Neuronal stem cell (in vitro differentiated cells): Measurements from ENCODE around the gene MECR. TPM values are rescaled to one million over a fixed set of nuclear protein-coding genes. Genes with fewer than 3 reads are reported as not detected.

ENCODE experiments used
- DNase-seq: peaks from one replicate; pipeline ENCODE4 v3.0.0-alpha.2; 2013; ENCODE audit warnings: low spot score
- H2AFZ ChIP-seq: one replicate; pipeline ENCODE4 v1.6.1; 2013; ENCODE audit warnings: mild to moderate bottlenecking, low read length, inconsistent platforms
- H2AK5ac ChIP-seq: 2 replicates; pipeline ENCODE4 v1.6.1; 2013; ENCODE audit warnings: low read depth, mild to moderate bottlenecking, inconsistent platforms, low read length, moderate library complexity, mixed read lengths
- H2BK120ac ChIP-seq: 2 replicates; pipeline ENCODE4 v1.6.1; 2013; ENCODE audit warnings: low read depth, mild to moderate bottlenecking, inconsistent platforms, low read length, moderate library complexity, mixed read lengths
- H2BK12ac ChIP-seq: one replicate; pipeline ENCODE4 v1.6.1; 2013; ENCODE audit warnings: low read length, inconsistent platforms
- H2BK15ac ChIP-seq: 2 replicates; pipeline ENCODE4 v1.6.1; 2013; ENCODE audit warnings: mild to moderate bottlenecking, low read length, inconsistent platforms, mixed read lengths
- H2BK5ac ChIP-seq: one replicate; pipeline ENCODE4 v1.6.1; 2013; ENCODE audit warnings: inconsistent platforms, mild to moderate bottlenecking, low read length, moderate library complexity
- H3K14ac ChIP-seq: one replicate; pipeline ENCODE4 v1.6.1; 2013; ENCODE audit warnings: low read length, inconsistent platforms
- H3K18ac ChIP-seq: 2 replicates; pipeline ENCODE4 v1.6.1; 2013; ENCODE audit warnings: low read length, inconsistent platforms
- H3K23ac ChIP-seq: 2 replicates; pipeline ENCODE4 v1.6.1; 2013; ENCODE audit warnings: low read depth, mild to moderate bottlenecking, mixed read lengths, low read length, inconsistent platforms; ENCODE audit not compliant: poor library complexity
- H3K27ac ChIP-seq: replicated peaks from 3 replicates; pipeline ENCODE4 v1.5.1; 2013; ENCODE audit warnings: low read length, inconsistent platforms
- H3K27me3 ChIP-seq, 3 experiments: 2 replicates each; pipeline ENCODE4 v1.6.1; 2013; ENCODE audit warnings: low read length in 3 of 3, mild to moderate bottlenecking in 2 of 3, inconsistent platforms in 1 of 3, low read depth in 1 of 3, mixed read lengths in 1 of 3, moderate library complexity in 1 of 3; ENCODE audit not compliant: control insufficient read depth in 3 of 3, insufficient read depth in 3 of 3
- H3K36me3 ChIP-seq, 2 donors: replicated peaks in 1 of 2; 2 replicates each; pipeline ENCODE4 v1.6.1; 2013; ENCODE audit warnings: low read length in 2 of 2; ENCODE audit not compliant: control insufficient read depth in 2 of 2, insufficient read depth in 2 of 2
- H3K4ac ChIP-seq: 2 replicates; pipeline ENCODE4 v1.6.1; 2013; ENCODE audit warnings: inconsistent platforms, mild to moderate bottlenecking, low read length, moderate library complexity
- H3K4me1 ChIP-seq, 2 donors: 1 replicate in 1 of 2; 2 replicates in 1 of 2; pipeline ENCODE4 v1.6.1; 2013; ENCODE audit warnings: low read length in 2 of 2, low read depth in 1 of 2; ENCODE audit not compliant: control insufficient read depth in 2 of 2, insufficient read depth in 1 of 2
- H3K4me2 ChIP-seq: one replicate; pipeline ENCODE4 v1.6.1; 2013; ENCODE audit warnings: mild to moderate bottlenecking, low read length, inconsistent platforms; ENCODE audit not compliant: insufficient read depth, poor library complexity, severe bottlenecking
- H3K4me3 ChIP-seq, 2 donors: 2 replicates each; pipeline ENCODE4 v1.5.1; 2013; ENCODE audit warnings: low read length in 2 of 2, mild to moderate bottlenecking in 2 of 2, inconsistent platforms in 1 of 2, moderate library complexity in 1 of 2
- H3K79me1 ChIP-seq: one replicate; pipeline ENCODE4 v1.6.1; 2013; ENCODE audit warnings: low read depth, mild to moderate bottlenecking, inconsistent platforms, low read length, moderate library complexity
- H3K9ac ChIP-seq: one replicate; pipeline ENCODE4 v1.6.1; 2013; ENCODE audit warnings: mild to moderate bottlenecking, low read depth, low read length, inconsistent platforms; ENCODE audit not compliant: poor library complexity
- H3K9me3 ChIP-seq, 2 donors: replicated peaks in 1 of 2; 2 replicates each; pipeline versions ENCODE3 to v1.6.1; 2013; ENCODE audit warnings: low read length in 2 of 2, mild to moderate bottlenecking in 2 of 2, inconsistent platforms in 1 of 2, low read depth in 1 of 2, mixed read lengths in 1 of 2, moderate library complexity in 1 of 2; ENCODE audit not compliant: control insufficient read depth in 2 of 2, insufficient read depth in 1 of 2
- H4K8ac ChIP-seq: one replicate; pipeline ENCODE4 v1.6.1; 2013; ENCODE audit warnings: low read depth, mild to moderate bottlenecking, inconsistent platforms, low read length, moderate library complexity
- H4K91ac ChIP-seq: one replicate; pipeline ENCODE4 v1.6.1; 2013; ENCODE audit warnings: low read length, low read depth, mild to moderate bottlenecking, inconsistent platforms; ENCODE audit not compliant: poor library complexity
- WGBS, 2 donors: extraction: QIAGEN DNeasy Blood & Tissue Kit; methylation state at CpG; one replicate each; pipeline ENCODE4 v1.1.7; 2013; ENCODE audit warnings: missing lambda C conversion rate in 2 of 2, mixed read lengths in 1 of 2; ENCODE audit not compliant: insufficient read length in 2 of 2, insufficient replicate concordance in 1 of 2; ENCODE audit errors: extremely low coverage in 2 of 2; 5-methylcytosine and 5-hydroxymethylcytosine counted together
- polyA plus RNA-seq, 2 experiments: library from polyadenylated mRNA; stranded (reverse); fragments of 200-250 nt; gene quantifications; one replicate each; pipeline ENCODE4 v1.2.3, GENCODE V29; 2013

MECR gene
- polyA plus RNA-seq (2013, experiment 1 of 2), result 19.8 TPM
- polyA plus RNA-seq (2013, experiment 2 of 2), result 19.0 TPM

DNA sequence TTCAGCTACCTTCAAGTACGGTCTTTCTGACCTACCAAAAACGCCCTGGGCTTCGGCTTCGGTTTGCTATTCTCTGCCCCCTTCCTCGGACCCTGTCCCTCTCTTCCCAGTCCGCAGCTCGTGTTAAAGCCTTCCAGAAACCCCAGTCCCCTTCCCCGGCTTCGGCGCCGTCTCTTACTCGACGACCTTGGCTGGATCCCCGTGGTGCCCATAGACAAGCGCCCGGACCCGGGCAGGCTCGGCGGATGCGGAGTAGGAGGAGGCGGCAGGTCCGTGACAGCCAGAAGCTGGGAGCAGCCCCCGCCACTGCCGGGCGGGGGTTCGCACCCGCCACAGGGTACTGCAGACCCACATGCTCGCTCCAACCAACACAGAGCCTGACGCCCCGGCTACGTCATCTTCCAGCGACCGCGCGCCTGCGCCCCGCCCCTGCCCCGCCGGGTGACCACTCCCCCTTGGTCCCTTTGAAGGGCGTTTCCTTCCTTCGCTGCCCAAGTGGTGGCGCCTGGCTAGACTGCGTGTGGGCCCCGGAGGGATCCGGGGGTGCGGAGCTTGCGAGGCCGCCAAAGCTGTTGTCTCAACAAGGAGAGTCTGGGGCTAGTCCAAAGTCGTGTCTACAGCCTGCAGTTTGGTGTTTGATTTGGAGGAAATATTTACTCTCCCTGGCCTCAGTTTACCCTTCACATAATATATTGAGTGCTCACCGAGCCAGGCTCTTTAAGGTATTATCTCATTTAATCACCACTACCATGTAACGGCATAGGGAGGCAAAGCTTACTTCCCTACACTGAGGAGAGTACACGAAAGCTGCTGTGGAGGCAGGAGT lies at the start of gene MECR:
Gene MECR (minus strand): TSS at position 382 of the 826 bp plus-strand sequence. CDS start 28 bp downstream, at position 354.
- peaks cover 3 to 4% of the 10 kb centered on the region in 2 donors for H3K4me1 ChIP-seq
- H3K9me3 ChIP-seq, result no peaks in the 10 kb centered on the region
- WGBS, 2 donors, result no CpG with 5 or more reads among the region's 52 CpGs
- peak within 1 kb of the TSS; percentile 76 to 94 for H3K4me3 ChIP-seq
- H2BK120ac ChIP-seq, result no peak within 1 kb of the TSS
- peak; percentile 90 for DNase-seq
- H2BK5ac ChIP-seq, result no peak within 1 kb of the TSS
- no peak within 1 kb of the TSS for H3K4ac ChIP-seq
- H3K18ac ChIP-seq, result peak within 1 kb of the TSS; percentile 33
- peaks cover 4% of the 10 kb centered on the region for H3K79me1 ChIP-seq
- no peaks in the 10 kb centered on the region for H3K36me3 ChIP-seq
- H2AK5ac ChIP-seq, result no peak within 1 kb of the TSS
- peak within 1 kb of the TSS; percentile 95 for H2AFZ ChIP-seq
- H3K27me3 ChIP-seq, result peaks cover 0 to 28% (median 4%) of the 10 kb centered on the region in 3 experiments
- H3K27ac ChIP-seq, result no peak within 1 kb of the TSS
- H3K14ac ChIP-seq, result no peak within 1 kb of the TSS
- peak within 1 kb of the TSS; percentile 53 for H3K23ac ChIP-seq
- no peak within 1 kb of the TSS for H4K91ac ChIP-seq
- no peak within 1 kb of the TSS for H2BK15ac ChIP-seq
- no peak within 1 kb of the TSS for H3K9ac ChIP-seq
- H4K8ac ChIP-seq, result no peak within 1 kb of the TSS
- peak within 1 kb of the TSS; percentile 90 for H3K4me2 ChIP-seq
- H2BK12ac ChIP-seq, result no peak within 1 kb of the TSS

- Histone ChIP-seq H3K27ac (no peak overlapping the region), H4K91ac (no peak overlapping the region), H3K14ac (no peak overlapping the region), H3K79me1 (no peaks in the 10 kb centered on the region), H2BK15ac (no peak overlapping the region), H3K9me3 (peaks cover 0 to 3% of the 10 kb centered on the region in 2 donors), H3K9ac (no peak overlapping the region), H4K8ac (no peak overlapping the region), H3K27me3 (no peaks in the 10 kb centered on the region), H3K18ac (peak overlapping the region; percentile 16), H2BK12ac (peak overlapping the region; percentile 64), H2BK5ac (peak overlapping the region; percentile 72), H3K4me1 (peaks cover 0 to 24% of the 10 kb centered on the region in 2 donors), H3K4ac (peak overlapping the region; percentile 47), H3K23ac (no peak overlapping the region), H2BK120ac (peak overlapping the region; percentile 48), H3K4me2 (no peak overlapping the region), H3K36me3 (peaks cover 0 to 5% of the 10 kb centered on the region in 2 donors), H3K4me3 (no peak overlapping the region), H2AK5ac (peak overlapping the region; percentile 43), H2AFZ (no peak overlapping the region)
- DNase-seq, result no peak
- WGBS, 2 donors, result no CpG with 5 or more reads among the region's 11 CpGs
Observed at GRCh38 chr1:29279951-29280391, 49.2 kb upstream of the MECR start.

DNA sequence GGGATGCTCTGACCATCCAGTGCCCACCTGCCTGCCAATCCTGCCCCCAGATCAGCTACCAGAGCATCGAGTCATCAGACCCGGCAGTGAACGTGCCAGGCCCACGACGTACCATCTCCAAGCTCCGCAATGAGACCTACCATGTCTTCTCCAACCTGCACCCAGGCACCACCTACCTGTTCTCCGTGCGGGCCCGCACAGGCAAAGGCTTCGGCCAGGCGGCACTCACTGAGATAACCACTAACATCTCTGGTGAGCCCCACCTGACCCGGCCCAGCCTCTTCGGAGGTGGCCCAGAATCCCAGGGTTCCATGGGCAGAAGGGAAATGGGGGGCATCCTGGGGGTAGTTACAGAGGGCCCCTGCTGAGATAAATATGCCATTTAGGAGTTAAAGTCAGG lies 48.7 kb upstream of the MECR start:
- Histone ChIP-seq H4K8ac (peak overlapping the region; percentile 76), H3K27me3 (no peaks in the 10 kb centered on the region), H2BK12ac (no peak overlapping the region), H2BK15ac (no peak overlapping the region), H2AFZ (no peak overlapping the region), H3K4me1 (peaks cover 0 to 23% of the 10 kb centered on the region in 2 donors), H4K91ac (peak overlapping the region; percentile 41), H3K79me1 (no peaks in the 10 kb centered on the region), H3K14ac (peak overlapping the region; percentile 50), H3K18ac (no peak overlapping the region), H3K9me3 (peaks cover 0 to 3% of the 10 kb centered on the region in 2 donors), H3K23ac (peak overlapping the region; percentile 76), H3K9ac (no peak overlapping the region), H3K4ac (no peak overlapping the region), H2AK5ac (peak overlapping the region; percentile 43), H3K36me3 (peaks cover 0 to 5% of the 10 kb centered on the region in 2 donors), H3K4me3 (no peak overlapping the region), H2BK5ac (peak overlapping the region; percentile 72), H3K27ac (no peak overlapping the region), H2BK120ac (no peak overlapping the region), H3K4me2 (no peak overlapping the region)
- no peak for DNase-seq
- WGBS, 2 donors, result no CpG with 5 or more reads among the region's 13 CpGs

GRCh38 chr1:29278124-29278523 lies 47.4 kb upstream of the MECR start:
- H3K4ac ChIP-seq, result no peak overlapping the region
- no peak overlapping the region for H4K8ac ChIP-seq
- H3K27me3 ChIP-seq, result no peaks in the 10 kb centered on the region
- H3K18ac ChIP-seq, result no peak overlapping the region
- no peak overlapping the region for H2AFZ ChIP-seq
- H3K14ac ChIP-seq, result no peak overlapping the region
- no peak overlapping the region for H3K9ac ChIP-seq
- H3K79me1 ChIP-seq, result no peaks in the 10 kb centered on the region
- H2BK15ac ChIP-seq, result no peak overlapping the region
- no peak overlapping the region for H3K4me3 ChIP-seq
- peaks cover 0 to 14% of the 10 kb centered on the region in 2 donors for H3K4me1 ChIP-seq
- no peak overlapping the region for H2BK12ac ChIP-seq
- no peak for DNase-seq
- no peak overlapping the region for H3K23ac ChIP-seq
- WGBS, 2 donors, result no CpG with 5 or more reads among the region's 3 CpGs
- H2BK120ac ChIP-seq, result no peak overlapping the region
- no peak overlapping the region for H2BK5ac ChIP-seq
- H3K9me3 ChIP-seq, result peaks cover 0 to 3% of the 10 kb centered on the region in 2 donors
- no peak overlapping the region for H4K91ac ChIP-seq
- H3K27ac ChIP-seq, result no peak overlapping the region
- no peak overlapping the region for H3K4me2 ChIP-seq
- H2AK5ac ChIP-seq, result no peak overlapping the region
- peaks cover 0 to 5% of the 10 kb centered on the region in 2 donors for H3K36me3 ChIP-seq
